Inflammatory macrophage treated with lipopolysaccharide for 1 hour (primary cell): ENCODE results near the gene HADHA.
A peak's percentile ranks its signal among the peaks of the same experiment; 100 is the strongest.
"Not testable (repeated sequence)": the region's sequence is repeated elsewhere in the genome, so short reads cannot be mapped to it uniquely, and the experiment has no call there.

ENCODE experiments used
- DNase-seq, 2 donors: peaks; one replicate each; pipeline ENCODE4 v3.0.0-alpha.2; 2020 to 2022

The HADHA gene

DNA sequence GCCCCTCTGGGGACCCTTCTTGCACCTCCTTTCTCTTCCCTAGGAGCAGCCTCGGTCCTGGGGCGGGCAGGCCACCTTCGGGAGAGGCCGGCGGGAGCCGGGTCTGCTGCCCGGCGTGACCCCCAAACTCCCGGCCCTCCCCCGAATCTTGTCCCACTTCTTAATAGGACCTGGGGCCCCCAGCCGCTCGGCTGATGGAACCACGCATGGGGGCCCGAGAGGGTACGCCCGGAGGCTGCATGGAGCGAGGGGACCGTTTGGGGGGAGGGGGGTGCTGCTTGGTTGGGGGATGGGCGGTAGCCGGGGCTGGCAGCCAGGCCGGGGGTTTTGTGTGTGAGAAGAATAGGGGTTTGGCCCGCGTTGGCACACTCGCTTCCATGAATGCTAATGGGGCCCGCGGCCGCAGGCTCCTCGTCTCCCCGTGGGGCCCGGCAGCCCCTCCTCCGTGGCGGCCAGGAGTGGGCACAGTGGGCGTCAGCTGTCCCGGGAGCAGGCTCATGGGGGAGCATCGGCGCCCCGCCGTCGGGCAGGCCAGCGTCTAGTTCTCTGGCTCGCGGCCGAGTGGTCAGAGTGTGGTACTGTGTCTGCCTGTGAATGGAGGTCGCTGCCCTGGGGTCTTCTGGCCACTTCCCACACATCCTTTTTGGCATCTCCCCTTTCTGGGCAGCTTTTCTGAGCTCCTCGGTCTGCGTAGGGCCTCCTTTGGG, 70.5 kb downstream of the HADHA start:
- DNase-seq, result no peak

DNA sequence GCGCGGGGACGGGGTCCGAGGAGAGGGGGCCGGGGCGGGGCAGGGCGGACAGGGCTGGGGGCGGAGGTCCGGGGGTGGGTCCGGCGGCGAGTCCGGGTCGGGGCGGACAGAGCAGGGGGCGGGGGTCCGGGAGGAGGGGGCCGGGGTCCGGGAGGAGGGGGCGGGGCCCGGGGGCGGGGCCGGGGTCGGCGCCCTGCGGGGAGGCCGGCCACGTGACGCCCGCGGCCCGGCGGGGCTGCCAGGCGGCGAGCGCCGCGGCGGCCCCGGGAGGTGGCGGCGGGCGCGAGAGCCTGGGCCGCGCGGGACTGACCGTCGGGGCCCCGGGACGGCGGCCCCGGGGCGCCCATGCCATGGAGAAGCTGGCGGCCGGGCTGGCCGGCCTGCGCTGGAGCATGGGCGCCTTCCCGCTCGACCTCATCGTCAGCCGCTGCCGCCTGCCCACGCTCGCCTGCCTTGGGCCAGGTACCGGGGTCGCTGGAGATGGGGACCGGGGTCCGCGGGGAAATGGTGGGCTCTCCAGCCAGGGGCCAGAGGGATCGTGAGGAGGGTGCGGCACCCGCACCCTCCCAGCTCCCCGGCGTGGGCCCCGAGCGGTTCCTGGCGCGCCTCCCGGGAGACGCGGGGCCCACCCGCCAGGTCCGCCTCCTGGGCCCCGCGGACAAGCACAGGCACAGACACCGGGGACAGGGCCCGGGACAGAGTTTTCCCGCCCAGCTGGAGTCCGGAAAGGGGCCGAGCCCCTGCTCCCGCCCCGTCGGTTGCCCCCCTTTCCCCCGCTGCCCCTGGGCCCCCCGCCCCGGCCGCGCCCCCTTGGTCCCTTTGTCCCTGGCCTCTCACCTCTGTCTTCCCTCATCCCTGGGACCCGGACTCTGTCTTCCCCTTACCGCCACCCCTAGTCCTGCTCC, 71.3 kb downstream of the HADHA start, which contains the start of gene GAREM2:
Gene GAREM2 (plus strand): TSS at position 218 of the 905 bp plus-strand sequence. CDS start 133 bp downstream, at position 351.
- DNase-seq, result no peak

DNA sequence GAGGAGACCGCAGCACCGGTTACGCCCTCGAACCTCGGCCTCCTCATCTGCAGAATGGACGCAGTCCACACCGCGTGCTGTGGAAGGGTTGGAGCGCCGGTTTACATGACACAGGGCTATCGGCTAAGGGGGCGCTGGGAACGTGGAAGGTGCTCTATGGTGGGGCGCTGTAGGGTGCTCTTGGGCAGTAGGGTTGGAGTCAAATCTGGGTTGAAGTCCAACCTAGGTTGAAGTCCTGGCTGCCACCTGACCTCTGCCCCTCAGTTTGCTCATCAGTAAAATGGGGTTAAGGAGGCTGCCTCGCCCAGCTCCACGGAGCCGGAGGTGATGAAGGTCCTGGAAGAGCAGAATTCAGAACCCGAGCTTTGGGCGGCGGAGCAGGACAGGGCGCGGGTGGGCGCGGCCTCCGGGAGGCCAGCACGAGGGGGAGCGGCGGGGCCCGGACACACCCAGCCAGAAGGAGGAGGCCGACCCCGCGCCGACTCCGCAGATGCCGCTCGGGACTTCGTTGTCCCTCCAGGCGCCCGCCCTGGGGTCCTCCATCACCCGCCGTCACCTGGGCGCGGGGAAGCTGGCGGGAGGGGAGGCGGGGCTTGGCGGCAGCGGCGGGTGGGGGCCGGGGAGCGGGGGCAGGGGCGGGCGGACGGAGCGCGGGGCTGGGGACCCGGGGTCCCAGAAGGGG, 72.1 kb downstream of the HADHA start:
- no peak for DNase-seq

DNA sequence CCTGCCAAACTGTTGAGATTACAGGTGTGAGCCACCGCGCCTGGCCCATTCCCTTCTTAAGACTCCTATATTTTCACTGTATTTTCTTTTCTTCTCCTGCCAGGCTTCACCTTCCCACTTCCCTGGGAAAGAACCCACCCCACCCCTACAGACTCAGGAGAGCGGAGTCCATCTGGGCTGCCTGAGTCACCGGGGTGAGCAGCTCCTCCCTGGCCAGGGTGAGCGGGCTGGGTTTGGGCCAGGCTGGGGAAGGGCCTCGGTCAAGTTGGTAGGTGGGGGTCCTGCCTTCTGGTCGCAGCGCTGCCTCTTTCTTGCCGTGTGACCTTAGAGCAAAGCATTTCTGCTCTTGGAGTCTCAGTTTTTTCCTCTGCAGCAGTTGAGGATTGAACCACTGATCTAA, 73.6 kb downstream of the HADHA start:
- DNase-seq, result no peak

DNA sequence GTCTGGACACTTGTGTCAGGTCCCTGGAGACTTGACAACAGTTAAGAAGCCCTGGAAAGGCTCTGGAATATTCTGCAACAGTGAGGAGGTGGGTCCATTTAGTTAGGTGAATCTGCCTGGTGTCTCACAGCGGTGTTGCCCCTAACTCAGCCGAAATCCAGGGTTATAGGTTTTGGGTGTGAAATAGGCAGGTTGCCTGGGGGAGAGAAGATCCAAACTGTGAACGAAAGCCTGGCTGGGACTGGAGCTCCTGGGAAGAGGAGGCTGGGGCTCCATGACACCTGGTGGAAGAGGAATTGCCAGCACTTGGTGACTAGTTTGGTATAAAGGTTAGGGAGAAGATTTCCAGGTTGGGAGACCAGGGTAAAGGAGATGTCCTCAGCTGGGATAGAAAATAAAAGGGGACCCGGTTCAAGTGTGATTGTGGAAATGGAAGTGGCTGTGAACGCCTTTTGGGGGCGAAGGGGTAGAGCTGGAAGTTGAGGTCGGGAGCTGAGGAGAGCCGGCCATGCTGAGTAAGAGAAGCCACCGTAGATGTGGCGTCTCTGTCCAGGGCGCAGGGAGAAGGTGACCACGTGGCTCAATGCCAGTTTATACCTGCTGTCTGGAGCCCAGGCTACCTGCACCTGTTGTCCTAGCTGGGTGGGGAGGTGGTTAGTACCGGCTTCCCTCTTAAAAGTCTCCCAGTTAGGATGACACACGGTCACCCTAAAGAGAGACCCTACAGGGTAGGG, 74.6 kb downstream of the HADHA start:
- DNase-seq, result no peak

DNA sequence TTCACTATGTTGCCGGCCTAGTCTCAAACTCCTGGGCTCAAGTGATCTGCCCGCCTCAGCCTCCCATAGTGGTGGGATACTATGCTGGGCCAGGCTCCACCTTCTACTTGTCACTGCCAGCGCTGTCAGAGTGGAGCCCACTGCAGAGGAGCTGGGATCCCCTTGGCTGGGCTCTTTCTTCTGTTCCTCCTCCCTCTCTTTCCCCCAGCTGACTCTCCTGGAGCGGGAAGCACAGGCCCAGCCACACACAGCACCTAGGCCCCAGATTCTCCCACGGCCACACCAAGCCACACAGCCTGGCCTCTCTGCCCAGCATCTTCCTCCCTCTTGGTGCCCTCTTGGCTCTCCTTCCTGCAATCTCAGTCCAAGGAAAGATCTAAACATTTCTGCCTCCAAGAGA, 75.2 kb downstream of the HADHA start:
- no peak for DNase-seq

DNA sequence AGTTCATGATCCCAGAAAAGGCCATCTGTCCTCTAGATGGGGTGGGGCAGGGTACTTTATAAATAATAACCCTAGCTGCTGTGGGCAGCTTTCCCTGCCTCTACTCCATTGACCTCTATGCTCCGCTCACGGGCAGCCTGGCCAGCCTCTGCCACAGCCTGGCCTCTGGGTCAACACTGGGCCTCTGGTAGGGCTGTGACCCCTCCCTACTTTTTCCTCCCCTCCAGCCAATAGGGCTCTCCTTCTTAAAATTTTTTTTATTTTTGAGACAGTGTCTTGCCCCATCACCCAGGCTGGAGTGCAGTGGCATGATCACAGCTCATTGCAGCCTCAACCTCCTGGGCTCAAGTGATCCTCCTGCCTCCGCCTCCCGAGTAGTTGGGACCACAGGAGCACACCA, 75.6 kb downstream of the HADHA start:
- DNase-seq, result no peak

DNA sequence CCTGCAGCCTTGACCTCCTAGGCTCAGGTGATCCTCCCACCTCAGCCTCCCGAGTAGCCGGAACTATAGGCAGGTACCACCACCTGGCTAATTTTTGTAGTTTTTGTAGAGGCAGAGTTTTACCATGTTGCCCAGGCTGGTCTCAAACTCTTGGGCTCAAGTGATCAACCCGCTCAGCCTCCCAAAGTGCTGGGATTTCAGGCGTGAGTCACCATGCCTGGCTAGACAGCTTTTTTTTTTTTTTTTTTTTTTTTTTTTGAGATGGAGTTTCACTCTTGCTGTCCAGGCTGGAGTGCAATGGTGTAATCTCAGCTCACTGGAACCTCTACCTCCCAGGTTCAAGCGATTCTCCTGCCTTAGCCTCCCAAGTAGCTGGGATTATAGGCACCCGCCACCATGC, 77.9 kb downstream of the HADHA start:
- not testable (repeated sequence) for DNase-seq

DNA sequence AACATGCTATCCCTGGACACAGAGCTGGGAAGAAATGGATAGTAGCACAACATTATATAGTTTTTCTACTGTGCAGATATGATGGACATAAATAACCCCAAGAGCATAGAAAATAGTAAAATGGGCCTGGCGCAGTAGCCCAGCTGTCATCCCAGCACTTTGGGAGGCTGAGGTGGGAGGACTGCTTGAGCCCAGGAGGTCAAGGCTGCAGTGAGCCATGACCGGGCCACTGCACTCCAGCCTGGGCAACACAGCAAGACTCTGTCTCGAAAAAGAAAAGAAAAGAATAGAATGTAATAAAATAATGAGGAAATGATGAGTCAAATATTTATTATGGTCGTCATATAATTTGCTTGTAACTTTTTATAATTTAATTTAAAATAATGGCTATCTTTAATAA, 79.0 kb downstream of the HADHA start:
- no peak for DNase-seq

DNA sequence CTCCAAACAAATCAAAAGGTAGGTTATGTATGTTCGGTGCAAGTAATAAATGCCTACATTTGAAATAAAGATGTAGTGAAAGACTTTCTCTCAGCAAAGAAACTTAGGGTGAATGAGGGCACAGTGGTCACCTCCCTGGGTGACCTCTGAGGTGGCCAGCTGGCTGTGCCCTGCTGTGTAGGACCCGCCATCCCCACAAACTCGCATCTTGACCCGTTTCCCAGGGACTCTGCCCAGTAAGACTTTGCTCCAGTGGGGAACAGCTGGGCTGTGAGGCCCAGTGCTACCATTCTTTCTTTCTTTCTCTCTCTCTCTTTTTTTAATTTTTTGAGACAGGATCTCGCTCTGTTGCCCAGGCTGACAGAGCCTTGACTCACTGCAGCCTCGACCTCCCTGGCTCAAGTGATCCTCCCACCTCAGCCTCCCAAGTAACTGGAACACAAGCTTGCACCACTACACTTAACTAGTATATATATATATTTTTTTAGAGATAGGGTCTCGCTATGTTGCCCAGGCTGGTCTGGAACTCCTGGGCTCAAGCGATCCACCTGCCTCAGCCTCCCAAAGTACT, 79.7 kb downstream of the HADHA start:
- DNase-seq, result no peak

DNA sequence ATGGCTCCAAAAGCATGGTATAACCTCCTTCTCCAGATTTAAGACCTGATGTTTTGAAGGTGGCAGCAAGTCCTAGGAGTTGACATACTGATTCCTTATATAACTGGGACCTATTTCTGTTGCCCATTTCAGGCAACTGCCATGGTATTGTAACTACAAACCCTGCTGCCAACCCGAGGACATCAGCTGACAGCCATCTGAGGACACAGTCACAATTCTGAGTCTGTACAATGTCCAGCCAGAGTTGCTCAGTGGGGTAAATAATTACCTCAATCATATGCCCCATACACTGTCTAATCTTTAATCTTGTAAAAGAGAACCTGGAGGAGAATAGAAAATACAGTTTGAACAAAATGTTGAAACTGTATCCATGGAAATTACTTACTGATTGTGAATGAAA, 80.2 kb downstream of the HADHA start:
- no peak for DNase-seq

DNA sequence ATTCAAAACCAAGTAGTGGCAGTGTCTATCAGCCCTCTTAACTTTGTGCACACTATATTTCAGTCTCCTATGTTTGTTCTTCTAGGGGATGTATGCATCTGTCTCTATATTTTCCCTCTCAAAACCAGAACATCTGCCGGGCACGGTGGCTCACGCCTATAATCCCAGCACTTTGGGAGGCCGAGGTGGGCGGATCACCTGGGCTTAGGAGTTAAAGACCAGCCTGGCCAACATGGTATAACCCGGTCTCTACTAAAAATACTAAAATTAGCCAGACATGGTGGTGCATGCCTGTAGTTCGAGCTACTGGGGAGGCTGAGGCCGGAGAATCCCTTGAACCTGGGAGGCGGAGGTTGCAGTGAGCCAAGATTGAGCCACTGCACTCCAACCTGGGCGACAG, 81.5 kb downstream of the HADHA start:
- no peak for DNase-seq

DNA sequence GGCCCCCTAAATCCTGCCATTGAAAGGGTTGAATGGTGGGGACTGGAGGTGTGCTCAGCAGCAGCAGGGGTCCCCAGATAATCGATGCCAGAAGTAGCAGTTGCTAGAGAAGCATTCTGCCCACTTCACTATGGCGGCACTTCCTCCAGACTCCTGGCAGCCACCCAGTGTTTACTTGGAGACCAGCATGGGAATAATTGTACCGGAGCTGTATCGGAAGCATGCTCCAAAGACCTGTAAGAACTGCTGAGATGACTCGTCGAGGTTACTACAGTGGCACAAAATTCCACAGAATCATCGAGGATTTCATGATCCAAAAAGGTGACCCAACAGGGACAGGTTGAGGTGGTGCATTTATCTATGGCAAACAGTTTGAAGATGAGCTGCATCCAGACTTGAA, 82.5 kb downstream of the HADHA start:
- no peak for DNase-seq

DNA sequence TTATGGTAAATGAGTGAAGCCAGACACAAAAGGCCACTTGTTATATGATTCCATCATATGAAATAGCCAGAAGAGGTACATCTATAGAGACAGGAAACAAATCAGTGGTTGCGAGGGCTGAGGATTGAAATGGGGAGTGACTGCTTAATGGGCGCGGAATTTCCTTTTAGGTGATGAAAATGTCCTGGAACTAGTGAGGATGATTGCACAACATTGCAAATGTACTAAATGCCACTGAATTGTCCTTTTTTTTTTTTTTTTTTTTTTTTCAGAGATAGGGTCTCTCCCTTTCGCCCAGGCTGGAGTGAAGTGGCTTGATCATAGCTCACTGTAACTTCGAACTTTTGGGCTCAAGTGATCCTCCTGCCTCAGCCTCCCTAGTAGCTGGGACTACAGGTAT, 86.9 kb downstream of the HADHA start:
- DNase-seq, result no peak

DNA sequence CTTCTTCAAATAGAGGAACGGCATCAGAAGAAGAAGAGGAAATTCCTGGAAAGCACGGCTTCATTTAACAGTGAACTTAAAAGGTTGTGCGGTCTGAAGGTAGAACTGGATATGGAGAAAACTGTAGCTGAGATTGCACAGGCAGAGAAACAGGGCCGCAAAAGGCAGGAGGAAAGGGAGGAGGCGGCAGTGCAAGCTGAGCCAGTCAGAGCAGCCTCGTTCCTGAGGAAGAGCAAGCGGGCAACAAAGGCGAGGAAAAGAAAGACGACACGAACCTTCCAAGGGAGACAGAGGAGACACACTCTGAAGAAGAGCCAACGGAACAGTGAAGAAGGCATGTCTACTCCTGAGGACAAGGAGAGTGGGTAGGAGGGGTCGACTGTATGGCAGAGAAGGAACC, 94.2 kb downstream of the HADHA start:
- DNase-seq, result no peak

DNA sequence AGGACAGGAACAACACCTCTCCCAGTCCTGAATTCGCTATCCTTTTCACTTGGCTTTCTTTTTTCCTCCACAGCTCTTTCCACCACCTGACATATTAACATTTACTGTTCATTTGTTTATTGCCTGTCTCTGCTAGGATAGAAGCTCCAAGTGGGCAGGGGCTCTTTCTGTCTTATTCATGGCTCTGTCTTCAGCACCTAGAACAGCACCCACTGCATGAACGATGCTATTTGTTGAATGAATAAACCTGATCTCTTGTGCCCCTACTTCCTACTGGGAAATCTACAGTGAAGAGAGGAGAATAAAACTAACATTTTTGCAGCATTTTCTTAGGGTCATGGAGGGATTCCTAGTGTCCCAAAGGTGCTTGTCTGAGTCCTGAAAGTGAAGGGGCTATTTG, 95.9 kb downstream of the HADHA start:
- DNase-seq, result no peak

DNA sequence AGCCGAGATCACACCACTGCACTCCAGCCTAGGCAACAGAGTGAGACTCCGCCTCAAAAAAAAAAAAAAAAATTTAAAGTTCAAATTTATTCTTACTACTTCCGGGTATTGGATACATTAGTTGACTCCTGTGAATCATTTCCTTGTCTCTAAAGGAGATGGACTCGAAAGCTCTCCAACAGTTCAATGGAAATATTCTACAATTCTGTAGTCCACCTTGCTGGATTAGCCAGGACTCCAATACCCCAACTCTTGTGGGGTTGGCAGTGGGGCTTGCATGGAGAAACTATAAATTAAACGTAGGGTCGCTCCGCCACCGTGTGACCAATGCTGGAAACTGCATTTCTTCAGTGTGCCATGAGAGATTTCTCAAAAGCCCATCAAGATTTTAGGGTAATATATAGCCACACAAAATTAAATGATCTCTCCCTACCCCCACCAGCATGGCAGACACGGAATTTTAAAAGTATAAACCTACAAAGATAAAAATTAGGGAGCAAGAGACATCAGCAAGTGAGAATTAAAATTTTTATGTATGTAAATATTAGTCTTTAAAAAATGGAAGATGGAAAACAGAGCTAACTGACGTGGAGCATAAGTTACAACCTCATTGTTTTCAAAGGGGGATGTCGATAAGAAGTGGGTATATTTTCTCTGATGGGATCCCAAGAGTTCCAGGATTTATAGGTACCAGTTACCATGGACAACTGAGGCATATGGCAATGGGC, 99.3 kb downstream of the HADHA start:
- DNase-seq, result peak; percentile 31 to 82

DNA sequence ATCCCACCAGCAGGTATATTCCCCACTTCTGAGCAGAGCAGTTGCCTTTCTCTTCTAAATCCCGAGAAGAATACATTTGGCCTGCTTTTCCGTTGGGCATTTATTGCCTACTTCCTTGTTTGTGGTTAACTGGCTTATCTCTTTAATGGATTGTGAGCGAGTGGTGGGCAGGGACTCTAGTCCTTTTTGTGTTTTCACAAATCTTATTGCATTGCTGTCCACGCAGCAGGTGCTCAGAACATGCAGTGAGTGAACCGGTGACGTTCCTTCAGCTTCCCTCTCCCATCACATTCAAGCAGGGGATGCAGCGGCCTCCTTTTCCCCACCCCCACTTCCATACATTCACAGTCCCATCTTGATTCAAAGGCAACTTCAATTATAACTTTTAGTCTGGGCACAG, 100.4 kb downstream of the HADHA start:
- DNase-seq, result no peak

DNA sequence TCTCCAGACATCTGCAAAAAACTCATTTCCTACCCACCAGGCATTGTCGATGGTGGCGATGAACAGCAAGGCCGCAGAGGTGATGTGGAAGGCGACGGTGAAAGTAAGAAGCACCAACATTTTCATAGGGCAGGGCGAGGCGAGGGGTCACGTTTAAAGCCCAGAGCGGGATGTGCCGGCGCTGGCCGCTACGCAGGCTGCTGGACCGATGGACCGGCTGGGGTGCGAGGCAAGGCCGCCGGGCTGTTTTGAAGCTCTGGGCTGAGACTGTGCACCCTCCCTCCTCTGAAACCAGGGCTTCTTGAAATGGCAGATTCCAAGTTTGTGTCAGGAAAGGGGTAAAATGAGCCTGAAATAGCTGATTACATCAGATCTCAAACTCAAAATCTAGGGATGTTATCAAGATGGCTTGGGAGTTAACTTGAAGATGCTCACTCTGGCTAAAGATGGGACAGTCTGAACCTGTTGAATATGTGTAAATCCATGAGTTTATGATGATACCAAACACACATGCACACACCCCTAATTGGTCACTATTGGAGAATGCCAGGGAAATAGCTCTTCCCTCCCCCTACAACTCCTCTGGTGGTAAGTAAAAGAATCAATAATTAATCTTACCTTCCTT, 103.2 kb downstream of the HADHA start:
- DNase-seq, result no peak
